ENCODE measurements around the gene VPS13D.

Gene VPS13D

DNA sequence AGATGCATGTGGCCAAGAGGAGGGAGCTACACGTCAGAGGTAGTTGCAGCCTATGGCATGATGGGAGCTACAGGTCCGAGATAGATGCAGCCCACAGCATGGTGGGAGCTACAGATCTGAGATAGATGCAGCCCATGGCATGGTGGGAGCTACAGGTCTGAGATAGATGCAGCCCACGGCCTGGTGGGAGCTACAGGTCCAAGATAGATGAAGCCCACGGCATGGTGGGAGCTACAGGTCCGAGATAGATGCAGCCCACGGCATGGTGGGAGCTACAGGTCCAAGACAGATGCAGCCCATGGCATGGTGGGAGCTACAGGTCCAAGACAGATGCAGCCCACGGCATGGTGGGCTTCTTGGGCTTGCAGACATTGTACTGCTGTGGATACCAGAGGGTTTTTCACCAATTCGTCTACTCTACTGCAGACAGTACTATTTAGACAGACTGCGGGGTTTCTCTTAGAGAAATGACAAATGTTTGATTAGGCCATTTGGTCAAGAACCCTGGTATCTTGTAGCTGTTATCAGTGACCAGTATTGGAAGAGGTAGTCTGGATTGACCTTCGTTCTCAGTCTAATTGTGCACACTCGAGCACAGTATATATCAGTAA lies 260.8 kb downstream of the VPS13D start:
- no peak overlapping the region for H2AFZ ChIP-seq (ENCODE audit: low read depth, low read length)
- TF ChIP-seq EZH2 (IDR thresholded peaks at IDR 0.05; ENCODE audit: borderline replicate concordance, low read depth, low read length, severe bottlenecking), result no peak
- TF ChIP-seq, protein P1, sequence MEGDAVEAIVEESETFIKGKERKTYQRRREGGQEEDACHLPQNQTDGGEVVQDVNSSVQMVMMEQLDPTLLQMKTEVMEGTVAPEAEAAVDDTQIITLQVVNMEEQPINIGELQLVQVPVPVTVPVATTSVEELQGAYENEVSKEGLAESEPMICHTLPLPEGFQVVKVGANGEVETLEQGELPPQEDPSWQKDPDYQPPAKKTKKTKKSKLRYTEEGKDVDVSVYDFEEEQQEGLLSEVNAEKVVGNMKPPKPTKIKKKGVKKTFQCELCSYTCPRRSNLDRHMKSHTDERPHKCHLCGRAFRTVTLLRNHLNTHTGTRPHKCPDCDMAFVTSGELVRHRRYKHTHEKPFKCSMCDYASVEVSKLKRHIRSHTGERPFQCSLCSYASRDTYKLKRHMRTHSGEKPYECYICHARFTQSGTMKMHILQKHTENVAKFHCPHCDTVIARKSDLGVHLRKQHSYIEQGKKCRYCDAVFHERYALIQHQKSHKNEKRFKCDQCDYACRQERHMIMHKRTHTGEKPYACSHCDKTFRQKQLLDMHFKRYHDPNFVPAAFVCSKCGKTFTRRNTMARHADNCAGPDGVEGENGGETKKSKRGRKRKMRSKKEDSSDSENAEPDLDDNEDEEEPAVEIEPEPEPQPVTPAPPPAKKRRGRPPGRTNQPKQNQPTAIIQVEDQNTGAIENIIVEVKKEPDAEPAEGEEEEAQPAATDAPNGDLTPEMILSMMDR (IDR thresholded peaks at IDR 0.05; ENCODE audit: borderline replicate concordance, extremely low read depth, low read length, poor library complexity, severe bottlenecking), result no peak
- ATAC-seq (ENCODE audit: insufficient read depth, low read depth) (no peak), DNase-seq (no peak)
- H3K9ac ChIP-seq (ENCODE audit: low read depth, low read length), result no peak overlapping the region
- H3K4me3 ChIP-seq (ENCODE audit: low read depth in 1 of 2, low read length in 2 of 2), result no peak overlapping the region
- H3K9me3 ChIP-seq (ENCODE audit: insufficient read depth, low read length, severe bottlenecking), result no peaks in the 10 kb centered on the region
- H3K27me3 ChIP-seq (ENCODE audit: insufficient read depth, low read length, poor library complexity), result no peaks in the 10 kb centered on the region
- H3K27ac ChIP-seq (ENCODE audit: low read length), result no peak overlapping the region
- H3K4me1 ChIP-seq (ENCODE audit: insufficient read depth, low read length), result no peaks in the 10 kb centered on the region
- no peaks in the 10 kb centered on the region for H3K79me2 ChIP-seq (ENCODE audit: insufficient read depth, low read length)
- H3K36me3 ChIP-seq (ENCODE audit: insufficient read depth, low read length), result peaks cover 3% of the 10 kb centered on the region; the same call in 1 of the 2 replicates
- no peaks in the 10 kb centered on the region for H4K20me1 ChIP-seq (ENCODE audit: insufficient read depth, low read length)
- no peak overlapping the region for H3K4me2 ChIP-seq (ENCODE audit: insufficient read depth, low read length)

DNA sequence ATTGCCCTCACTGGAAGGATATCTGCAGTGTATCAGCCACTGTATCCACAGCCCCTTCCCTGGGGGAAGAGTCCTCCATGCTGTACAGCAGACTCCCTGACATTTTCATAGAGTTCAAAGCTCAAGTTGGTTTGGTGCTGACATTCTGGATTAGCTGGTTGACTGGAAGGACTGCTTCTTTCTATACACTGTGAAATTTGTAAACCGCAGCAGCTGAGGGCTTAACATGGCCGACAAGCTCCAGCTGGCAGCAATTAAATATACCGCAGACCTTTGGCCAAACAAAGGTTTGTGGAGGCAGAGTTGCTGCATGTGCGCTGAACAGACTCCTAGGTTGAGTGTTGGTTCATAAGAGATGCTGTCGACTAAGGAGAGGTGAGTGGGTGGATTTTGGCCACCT lies 261.8 kb downstream of the VPS13D start:
- TF ChIP-seq EZH2 (IDR thresholded peaks at IDR 0.05; ENCODE audit: borderline replicate concordance, low read depth, low read length, severe bottlenecking), result no peak
- TF ChIP-seq, protein P1 (IDR thresholded peaks at IDR 0.05; ENCODE audit: borderline replicate concordance, extremely low read depth, low read length, poor library complexity, severe bottlenecking), result no peak
- H3K9ac ChIP-seq (ENCODE audit: low read depth, low read length), result no peak overlapping the region
- no peaks in the 10 kb centered on the region for H3K27me3 ChIP-seq (ENCODE audit: insufficient read depth, low read length, poor library complexity)
- no peaks in the 10 kb centered on the region for H3K4me1 ChIP-seq (ENCODE audit: insufficient read depth, low read length)
- no peak overlapping the region for H3K4me2 ChIP-seq (ENCODE audit: insufficient read depth, low read length)
- H3K36me3 ChIP-seq (ENCODE audit: insufficient read depth, low read length), result no peaks in the 10 kb centered on the region
- no peak overlapping the region for H3K27ac ChIP-seq (ENCODE audit: low read length)
- H3K4me3 ChIP-seq (ENCODE audit: low read depth in 1 of 2, low read length in 2 of 2), result no peak overlapping the region
- H3K9me3 ChIP-seq (ENCODE audit: insufficient read depth, low read length, severe bottlenecking), result no peaks in the 10 kb centered on the region
- H4K20me1 ChIP-seq (ENCODE audit: insufficient read depth, low read length), result no peaks in the 10 kb centered on the region
- ATAC-seq (ENCODE audit: insufficient read depth, low read depth), result no peak
- DNase-seq, result no peak
- H2AFZ ChIP-seq (ENCODE audit: low read depth, low read length), result no peak overlapping the region
- H3K79me2 ChIP-seq (ENCODE audit: insufficient read depth, low read length), result no peaks in the 10 kb centered on the region

DNA sequence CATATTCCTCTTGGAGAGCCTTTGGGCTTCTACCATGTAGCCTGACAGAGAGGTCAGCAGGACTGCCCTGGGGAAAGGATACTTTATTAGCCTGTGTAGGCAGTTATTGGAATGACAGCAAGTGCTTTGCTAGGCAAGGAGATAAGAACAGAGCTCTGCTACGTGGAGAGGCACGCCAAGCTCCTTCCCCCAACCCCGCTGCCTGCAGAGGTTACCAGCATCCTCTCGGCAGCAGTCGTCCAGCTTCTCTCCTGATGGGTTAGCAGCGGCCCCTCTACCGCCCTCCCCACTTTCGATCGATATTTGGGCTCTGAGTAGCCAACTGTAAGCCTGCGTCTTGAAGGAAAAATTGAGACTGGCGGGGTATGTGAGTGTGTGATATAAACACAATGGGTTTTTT lies 265.9 kb downstream of the VPS13D start:
- peaks cover 18% of the 10 kb centered on the region; the same call in 1 of the 2 replicates for H3K36me3 ChIP-seq (ENCODE audit: insufficient read depth, low read length)

More for the DNA sequence above, 265.9 kb downstream of the VPS13D start:
- Histone ChIP-seq H3K4me3 (ENCODE audit: low read depth in 1 of 2, low read length in 2 of 2) (no peak overlapping the region), H3K4me2 (ENCODE audit: insufficient read depth, low read length) (no peak overlapping the region), H3K4me1 (ENCODE audit: insufficient read depth, low read length) (no peaks in the 10 kb centered on the region), H3K27me3 (ENCODE audit: insufficient read depth, low read length, poor library complexity) (no peaks in the 10 kb centered on the region), H4K20me1 (ENCODE audit: insufficient read depth, low read length) (no peaks in the 10 kb centered on the region), H3K9me3 (ENCODE audit: insufficient read depth, low read length, severe bottlenecking) (no peaks in the 10 kb centered on the region), H3K27ac (ENCODE audit: low read length) (no peak overlapping the region), H3K9ac (ENCODE audit: low read depth, low read length) (no peak overlapping the region), H3K79me2 (ENCODE audit: insufficient read depth, low read length) (no peaks in the 10 kb centered on the region), H2AFZ (ENCODE audit: low read depth, low read length) (no peak overlapping the region)
- no peak for ATAC-seq (ENCODE audit: insufficient read depth, low read depth)
- TF ChIP-seq, protein P1 (IDR thresholded peaks at IDR 0.05; ENCODE audit: borderline replicate concordance, extremely low read depth, low read length, poor library complexity, severe bottlenecking), result no peak
- no peak for TF ChIP-seq EZH2 (IDR thresholded peaks at IDR 0.05; ENCODE audit: borderline replicate concordance, low read depth, low read length, severe bottlenecking)
- DNase-seq, result no peak
